GM12865 (cell line): ENCODE results near the gene CFAP52.
A peak's percentile ranks its signal among the peaks of the same experiment; 100 is the strongest.

Source experiments
- DNase-seq: peaks from one replicate; pipeline ENCODE4 v3.0.0; 2010; ENCODE audit warnings: low read depth
- H3K4me3 ChIP-seq: 2 replicates; pipeline ENCODE4 v1.5.1; 2011; ENCODE audit warnings: mild to moderate bottlenecking, low read depth, low read length, control low read depth
- CTCF ChIP-seq: IDR thresholded peaks from 2 replicates; pipeline ENCODE4 v1.5.1; 2011; ENCODE audit warnings: low read length, control low read depth, low read depth, inconsistent platforms; ENCODE audit not compliant: insufficient read depth; ENCODE audit errors: missing control alignments

CFAP52 gene

GRCh38 chr17:9576521-9577372 is at the start of gene CFAP52:
TSS of gene CFAP52 (plus strand) at chr17:9576642. CDS start at chr17:9576696, 54 bp downstream.
- peak within 1 kb of the TSS; percentile 81 for H3K4me3 ChIP-seq
- DNase-seq: peak; percentile 79
- TF ChIP-seq CTCF: peak; percentile 61

GRCh38 chr17:9527788-9528187 is 48.7 kb upstream of the CFAP52 start:
- no peak for TF ChIP-seq CTCF
- H3K4me3 ChIP-seq: no peak overlapping the region
- no peak for DNase-seq

GRCh38 chr17:9529033-9529700 is 47.3 kb upstream of the CFAP52 start:
- no peak overlapping the region for H3K4me3 ChIP-seq
- TF ChIP-seq CTCF: peak; percentile 45
- DNase-seq: peak; percentile 43

GRCh38 chr17:9531034-9531433 is 45.4 kb upstream of the CFAP52 start:
- no peak overlapping the region for H3K4me3 ChIP-seq
- no peak for DNase-seq
- no peak for TF ChIP-seq CTCF

GRCh38 chr17:9532715-9533114 is 43.7 kb upstream of the CFAP52 start:
- no peak for DNase-seq
- TF ChIP-seq CTCF: no peak
- H3K4me3 ChIP-seq: no peak overlapping the region

GRCh38 chr17:9533441-9533840 is 43.0 kb upstream of the CFAP52 start:
- H3K4me3 ChIP-seq: no peak overlapping the region
- DNase-seq: no peak
- no peak for TF ChIP-seq CTCF

GRCh38 chr17:9536061-9536460 is 40.4 kb upstream of the CFAP52 start:
- no peak for TF ChIP-seq CTCF
- no peak for DNase-seq
- H3K4me3 ChIP-seq: no peak overlapping the region
